22Rv1 (cell line): ENCODE data around the gene TSPAN33.

ENCODE experiments used
- ZFX ChIP-seq: fragments of 450-650 bp; IDR thresholded peaks from 2 replicates; pipeline ENCODE4 v1.6.1; 2017; ENCODE audit warnings: antibody characterized with exemption, borderline replicate concordance
- TF ChIP-seq, protein P1 (sequence below): fragments of 450-650 bp; IDR thresholded peaks from 2 replicates; pipeline ENCODE4 v1.5.1; 2017; ENCODE audit warnings: mild to moderate bottlenecking

DNA sequence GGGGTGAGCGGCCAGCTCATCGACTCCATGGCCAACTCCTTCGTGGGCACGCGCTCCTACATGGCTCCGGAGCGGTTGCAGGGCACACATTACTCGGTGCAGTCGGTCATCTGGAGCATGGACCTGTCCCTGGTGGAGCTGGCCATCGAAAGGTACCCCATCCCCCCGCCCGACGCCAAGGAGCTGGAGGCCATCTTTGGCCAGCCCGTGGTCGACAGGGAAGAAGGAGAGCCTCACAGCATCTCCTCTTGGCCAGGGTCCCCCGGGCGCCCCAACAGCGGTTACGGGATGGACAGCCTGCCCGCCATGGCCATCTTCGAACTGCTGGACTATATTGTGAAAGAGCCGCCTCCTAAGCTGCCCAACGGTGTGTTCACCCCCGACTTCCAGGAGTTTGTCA is 17.4 kb upstream of the TSPAN33 start:
- TF ChIP-seq, protein P1, sequence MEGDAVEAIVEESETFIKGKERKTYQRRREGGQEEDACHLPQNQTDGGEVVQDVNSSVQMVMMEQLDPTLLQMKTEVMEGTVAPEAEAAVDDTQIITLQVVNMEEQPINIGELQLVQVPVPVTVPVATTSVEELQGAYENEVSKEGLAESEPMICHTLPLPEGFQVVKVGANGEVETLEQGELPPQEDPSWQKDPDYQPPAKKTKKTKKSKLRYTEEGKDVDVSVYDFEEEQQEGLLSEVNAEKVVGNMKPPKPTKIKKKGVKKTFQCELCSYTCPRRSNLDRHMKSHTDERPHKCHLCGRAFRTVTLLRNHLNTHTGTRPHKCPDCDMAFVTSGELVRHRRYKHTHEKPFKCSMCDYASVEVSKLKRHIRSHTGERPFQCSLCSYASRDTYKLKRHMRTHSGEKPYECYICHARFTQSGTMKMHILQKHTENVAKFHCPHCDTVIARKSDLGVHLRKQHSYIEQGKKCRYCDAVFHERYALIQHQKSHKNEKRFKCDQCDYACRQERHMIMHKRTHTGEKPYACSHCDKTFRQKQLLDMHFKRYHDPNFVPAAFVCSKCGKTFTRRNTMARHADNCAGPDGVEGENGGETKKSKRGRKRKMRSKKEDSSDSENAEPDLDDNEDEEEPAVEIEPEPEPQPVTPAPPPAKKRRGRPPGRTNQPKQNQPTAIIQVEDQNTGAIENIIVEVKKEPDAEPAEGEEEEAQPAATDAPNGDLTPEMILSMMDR = no peak
- TF ChIP-seq ZFX = no peak
